NB4 (cell line): ENCODE data around the gene SHE.

Experiments
- DNase-seq: peaks from one replicate; pipeline ENCODE4 v3.0.0; 2010; ENCODE audit warnings: low read depth
- H3K4me3 ChIP-seq: one replicate; pipeline ENCODE4 v1.5.1; 2011; ENCODE audit warnings: mild to moderate bottlenecking, low read depth, low read length, moderate library complexity
- CTCF ChIP-seq: IDR thresholded peaks from one replicate; pipeline ENCODE4 v1.5.1; 2012; ENCODE audit warnings: low read depth, low read length
- MAX ChIP-seq: IDR thresholded peaks from 2 replicates; pipeline ENCODE4 v1.6.1; 2011; ENCODE audit warnings: low read depth, low read length
- MYC ChIP-seq: IDR thresholded peaks from 2 replicates; pipeline ENCODE4 v1.6.1; 2011; ENCODE audit warnings: low read depth, low read length
- POLR2A ChIP-seq: IDR thresholded peaks from 2 replicates; pipeline ENCODE4 v1.6.1; 2011; ENCODE audit warnings: mild to moderate bottlenecking; ENCODE audit not compliant: insufficient read length; ENCODE audit errors: extremely low read depth

Gene SHE

GRCh38 chr1:154476791-154477190 lies 25.4 kb downstream of the SHE start:
- no peak for DNase-seq
- no peak overlapping the region for H3K4me3 ChIP-seq
- TF ChIP-seq POLR2A (no peak), MAX (no peak), CTCF (no peak)

GRCh38 chr1:154474802-154475201 lies 27.4 kb downstream of the SHE start:
- no peak for TF ChIP-seq CTCF
- TF ChIP-seq POLR2A, result no peak
- no peak for TF ChIP-seq MYC
- no peak overlapping the region for H3K4me3 ChIP-seq
- DNase-seq, result peak; percentile 55

GRCh38 chr1:154471304-154471703 lies 30.9 kb downstream of the SHE start:
- TF ChIP-seq MAX (no peak), CTCF (no peak), MYC (no peak), POLR2A (no peak)

GRCh38 chr1:154469844-154470560 lies 32.2 kb downstream of the SHE start:
- DNase-seq, result no peak
- H3K4me3 ChIP-seq, result no peak overlapping the region
- TF ChIP-seq POLR2A, result no peak

More at GRCh38 chr1:154471304-154471703, 30.9 kb downstream of the SHE start:
- no peak for DNase-seq
- no peak overlapping the region for H3K4me3 ChIP-seq

GRCh38 chr1:154468535-154469250 lies 33.5 kb downstream of the SHE start:
- H3K4me3 ChIP-seq, result no peak overlapping the region
- DNase-seq, result no peak
- no peak for TF ChIP-seq CTCF
- no peak for TF ChIP-seq POLR2A
- no peak for TF ChIP-seq MAX
- no peak for TF ChIP-seq MYC

- TF ChIP-seq POLR2A, result no peak
- no peak for TF ChIP-seq MYC
- no peak for TF ChIP-seq CTCF
- TF ChIP-seq MAX, result no peak
- no peak for DNase-seq
- H3K4me3 ChIP-seq, result no peak overlapping the region
Observed at GRCh38 chr1:154467434-154468102, 34.6 kb downstream of the SHE start.
